ENCODE results near the gene TFEC.

TFEC gene

DNA sequence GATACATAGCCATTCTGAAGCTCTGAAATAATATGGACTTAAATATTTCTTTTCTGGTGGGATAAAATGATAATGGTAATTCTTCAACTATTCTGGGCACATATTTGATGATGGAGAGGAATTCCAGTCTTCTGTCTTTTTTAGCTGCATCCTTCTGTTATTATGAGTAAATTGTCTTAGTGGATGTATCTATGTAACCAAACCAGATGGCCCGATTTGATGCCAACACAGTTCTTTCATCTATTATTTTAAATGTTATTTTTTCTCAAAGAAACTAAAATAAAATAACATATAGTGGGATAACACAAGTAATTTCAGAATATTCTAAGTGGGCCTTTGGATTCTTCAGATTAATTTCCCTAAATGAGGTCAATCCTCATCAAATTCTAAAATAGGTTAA is 110.2 kb downstream of the TFEC start:
- no peak for DNase-seq

GRCh38 chr7:115914951-115915350 is 115.6 kb downstream of the TFEC start:
- DNase-seq = no peak

DNA sequence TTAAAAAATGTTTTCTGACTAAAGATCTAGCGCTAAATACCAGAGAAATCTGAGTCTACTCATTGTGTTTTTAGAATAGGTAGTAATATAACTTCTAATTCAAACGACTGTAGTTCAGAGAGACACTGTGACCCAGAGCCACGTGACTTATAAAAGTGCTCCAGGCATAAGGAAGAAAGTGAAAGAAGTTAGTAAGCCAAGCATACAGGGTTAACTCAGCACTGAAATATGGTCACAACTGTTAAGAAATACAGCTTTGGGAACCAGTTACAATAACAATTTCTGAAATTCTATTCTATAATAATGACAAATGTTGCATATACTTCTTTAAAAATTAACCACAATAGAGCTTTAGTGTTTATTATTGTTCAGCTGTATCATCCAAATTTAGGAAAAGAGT is 119.1 kb downstream of the TFEC start:
- no peak for DNase-seq

DNA sequence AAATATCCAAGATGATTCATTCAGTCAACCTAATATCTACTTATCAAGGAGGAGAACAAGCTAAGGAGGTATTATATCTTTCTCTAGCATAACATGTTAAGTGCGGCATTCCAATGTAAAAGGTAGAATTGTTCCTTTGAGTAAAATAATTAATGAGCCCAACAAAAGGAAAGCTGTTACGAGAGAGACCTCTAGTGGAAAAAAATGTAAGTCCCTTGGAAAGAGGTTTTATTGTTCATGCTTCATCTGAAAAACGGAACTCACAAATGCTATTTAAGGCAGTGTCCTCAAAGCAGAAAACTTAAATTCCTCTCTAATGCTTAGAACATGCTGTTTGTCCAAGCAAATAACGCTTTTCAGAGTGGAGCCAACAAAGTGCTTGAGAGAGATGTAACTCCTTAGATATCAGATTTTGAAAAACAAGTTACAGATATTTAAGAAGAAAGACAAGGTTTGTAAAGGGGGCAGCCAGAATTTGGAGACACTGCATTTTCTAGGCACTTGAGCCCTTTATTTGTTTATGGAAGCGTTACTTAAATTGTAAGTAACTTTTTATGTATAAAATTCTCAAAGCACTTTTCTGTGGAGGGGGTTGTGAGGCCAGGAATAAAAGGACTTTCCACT is 119.9 kb downstream of the TFEC start:
- no peak for DNase-seq

GRCh38 chr7:115906731-115907130 is 123.8 kb downstream of the TFEC start:
- no peak for DNase-seq

DNA sequence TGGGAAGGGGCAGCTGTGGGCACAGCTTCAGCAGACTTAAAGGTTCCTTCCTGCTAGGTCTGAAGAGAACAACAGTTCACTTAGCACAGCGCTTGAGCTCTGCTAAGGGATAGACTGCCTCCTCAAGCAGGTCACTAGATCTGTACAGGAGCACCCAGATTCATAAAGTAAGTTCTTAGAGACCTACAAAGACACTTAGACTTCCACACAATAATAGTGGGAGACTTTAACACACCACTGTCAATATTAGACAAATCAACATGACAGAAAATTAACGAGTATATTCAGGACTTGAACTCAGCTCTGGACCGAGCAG is 140.9 kb downstream of the TFEC start:
- no peak for DNase-seq

DNA sequence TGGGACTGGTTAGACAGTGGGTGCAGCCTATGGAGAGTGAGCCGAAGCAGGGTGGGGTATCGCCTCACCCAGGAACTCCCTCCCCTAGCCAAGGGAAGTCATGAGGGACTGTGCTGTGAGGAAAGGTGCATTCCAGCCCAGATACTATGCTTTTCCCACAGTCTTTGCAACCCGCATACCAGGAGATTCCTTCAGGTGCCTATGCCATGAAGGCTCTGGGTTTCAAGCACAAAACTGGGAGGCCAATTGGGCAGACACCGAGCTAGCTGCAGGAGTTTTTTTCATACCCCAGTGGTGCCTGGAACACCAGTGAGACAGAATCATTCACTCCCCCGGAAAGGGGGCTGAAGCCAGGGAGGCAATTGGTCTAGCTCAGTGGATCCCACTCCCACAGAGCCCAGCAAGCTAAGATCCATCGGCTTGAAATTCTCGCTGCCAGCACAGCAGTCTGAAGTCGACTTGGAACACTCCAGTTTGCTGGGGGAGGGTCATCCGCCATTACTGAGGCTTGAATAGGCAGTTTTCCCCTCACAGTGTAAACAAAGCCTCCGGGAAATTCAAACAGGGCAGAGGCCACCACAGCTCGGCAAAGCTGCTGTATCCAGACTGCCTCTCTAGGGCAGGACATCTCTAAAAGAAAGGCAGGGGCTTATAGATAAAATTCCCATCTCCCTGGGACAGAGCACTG is 141.4 kb downstream of the TFEC start:
- DNase-seq = no peak

- no peak for DNase-seq
Measured at GRCh38 chr7:115885550-115885949, 145.0 kb downstream of the TFEC start.
